ENCODE results near the gene CACNA1C. TPM values are rescaled to one million over a fixed set of nuclear protein-coding genes. Genes with fewer than 3 reads are reported as not detected.

CACNA1C gene
- total RNA-seq, 2 experiments from 2014 or later, result 0.05 to 0.08 TPM

DNA sequence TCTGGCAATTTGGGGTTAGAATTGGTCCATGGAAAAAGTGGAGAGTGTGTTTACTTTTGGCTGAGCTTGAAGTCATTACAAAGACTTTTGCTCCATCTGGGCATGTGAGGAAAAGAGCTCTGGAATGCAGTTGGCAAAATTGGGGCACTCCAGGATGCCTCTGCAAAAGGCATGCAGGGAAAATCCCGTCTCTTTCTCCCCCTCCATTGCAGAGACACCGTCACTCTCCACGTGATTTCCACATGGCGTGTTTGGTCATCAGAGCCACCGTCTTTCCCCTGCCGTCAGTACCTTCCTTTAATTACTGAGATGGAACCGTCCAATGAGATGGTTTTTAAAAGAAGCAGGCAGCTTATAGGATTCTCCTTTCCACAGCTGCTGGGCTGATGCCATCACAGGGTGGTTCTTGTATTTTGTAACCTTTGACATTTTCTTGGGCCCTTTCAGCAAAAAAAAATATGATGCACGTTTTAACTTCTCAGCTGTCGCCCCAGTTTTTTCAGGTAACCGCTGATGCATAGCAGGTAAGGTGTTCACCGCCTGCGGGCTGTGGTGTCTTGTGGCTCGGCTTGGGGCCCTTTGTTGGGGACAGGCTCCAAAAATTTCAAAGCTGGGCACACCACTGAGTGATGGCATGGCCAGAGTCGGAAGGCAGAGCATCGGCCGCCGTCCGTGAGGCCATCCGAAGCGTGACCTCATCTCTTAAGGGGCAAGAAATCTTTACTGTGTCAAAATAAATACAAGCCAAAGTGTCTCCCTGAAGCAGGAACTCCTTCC lies 68.4 kb downstream of the CACNA1C start:
- TF ChIP-seq, protein P1, sequence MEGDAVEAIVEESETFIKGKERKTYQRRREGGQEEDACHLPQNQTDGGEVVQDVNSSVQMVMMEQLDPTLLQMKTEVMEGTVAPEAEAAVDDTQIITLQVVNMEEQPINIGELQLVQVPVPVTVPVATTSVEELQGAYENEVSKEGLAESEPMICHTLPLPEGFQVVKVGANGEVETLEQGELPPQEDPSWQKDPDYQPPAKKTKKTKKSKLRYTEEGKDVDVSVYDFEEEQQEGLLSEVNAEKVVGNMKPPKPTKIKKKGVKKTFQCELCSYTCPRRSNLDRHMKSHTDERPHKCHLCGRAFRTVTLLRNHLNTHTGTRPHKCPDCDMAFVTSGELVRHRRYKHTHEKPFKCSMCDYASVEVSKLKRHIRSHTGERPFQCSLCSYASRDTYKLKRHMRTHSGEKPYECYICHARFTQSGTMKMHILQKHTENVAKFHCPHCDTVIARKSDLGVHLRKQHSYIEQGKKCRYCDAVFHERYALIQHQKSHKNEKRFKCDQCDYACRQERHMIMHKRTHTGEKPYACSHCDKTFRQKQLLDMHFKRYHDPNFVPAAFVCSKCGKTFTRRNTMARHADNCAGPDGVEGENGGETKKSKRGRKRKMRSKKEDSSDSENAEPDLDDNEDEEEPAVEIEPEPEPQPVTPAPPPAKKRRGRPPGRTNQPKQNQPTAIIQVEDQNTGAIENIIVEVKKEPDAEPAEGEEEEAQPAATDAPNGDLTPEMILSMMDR (IDR thresholded peaks at IDR 0.05), result no peak
- Histone ChIP-seq H3K4me1 (ENCODE audit: insufficient read depth, low read length) (no peaks in the 10 kb centered on the region), H3K9me3 (ENCODE audit: control insufficient read depth in 1 of 2, insufficient read depth in 1 of 2, low read length in 2 of 2) (no peaks in the 10 kb centered on the region), H3K4me3 (ENCODE audit: low read length) (no peak overlapping the region), H3K36me3 (ENCODE audit: insufficient read depth, low read length) (no peaks in the 10 kb centered on the region), H3K27ac (ENCODE audit: low read depth in 1 of 2, low read length in 2 of 2) (no peak overlapping the region), H3K27me3 (ENCODE audit: control insufficient read depth in 1 of 2, insufficient read depth in 2 of 2, low read length in 2 of 2) (no peaks in the 10 kb centered on the region)
- ChIA-PET CTCF (no interaction called here), POLR2A (no interaction called here)
- no peak for DNase-seq
- H3K4me3 Mint-ChIP-seq, result no peak overlapping the region
- no peaks in the 10 kb centered on the region for H3K36me3 Mint-ChIP-seq (ENCODE audit: low read depth)
- no peak for ATAC-seq (ENCODE audit: poor library complexity)
- intact Hi-C loops (cut with DNase I, micrococcal nuclease), result no loop called here
- no peaks in the 10 kb centered on the region for H3K9me3 Mint-ChIP-seq
- no peaks in the 10 kb centered on the region for H3K4me1 Mint-ChIP-seq (ENCODE audit: low read depth)
- H3K27ac Mint-ChIP-seq, result no peak overlapping the region
- H3K27me3 Mint-ChIP-seq, result no peaks in the 10 kb centered on the region

DNA sequence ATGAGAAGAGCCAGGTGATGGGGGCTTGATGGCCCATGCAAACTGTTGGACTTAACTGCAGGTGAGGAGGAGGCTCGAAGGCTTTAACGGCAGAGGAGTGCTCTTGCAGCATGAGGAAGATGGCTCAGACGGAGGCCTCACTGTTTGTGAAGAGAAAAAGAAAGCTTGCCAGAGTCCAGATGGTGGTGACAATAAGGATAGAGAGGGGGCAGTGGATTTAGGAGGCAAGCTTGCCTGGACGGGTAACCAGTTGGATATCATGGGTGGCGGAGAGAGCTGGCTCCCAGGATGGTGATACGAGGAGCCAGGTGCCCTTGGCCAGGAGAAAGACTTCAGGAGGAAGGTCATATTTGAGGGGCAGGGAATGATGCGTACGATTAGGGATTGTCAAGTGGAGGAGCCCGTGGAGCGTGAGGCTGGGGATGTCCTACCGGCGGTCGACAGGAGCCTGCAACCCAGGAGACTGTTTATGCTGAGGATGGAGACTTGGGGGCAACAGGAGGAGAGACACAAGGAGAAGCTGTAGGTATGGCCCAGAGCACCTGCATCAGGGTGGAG lies 71.8 kb downstream of the CACNA1C start:
- H3K9me3 Mint-ChIP-seq, result no peaks in the 10 kb centered on the region
- POLR2A ChIA-PET, result no interaction called here
- no peak overlapping the region for H3K27ac ChIP-seq (ENCODE audit: low read depth in 1 of 2, low read length in 2 of 2)
- no peak overlapping the region for H3K4me3 ChIP-seq (ENCODE audit: low read length)
- H3K4me1 ChIP-seq (ENCODE audit: insufficient read depth, low read length), result no peaks in the 10 kb centered on the region
- intact Hi-C loops (cut with DNase I, micrococcal nuclease), result no loop called here
- H3K36me3 Mint-ChIP-seq (ENCODE audit: low read depth), result no peaks in the 10 kb centered on the region
- no peaks in the 10 kb centered on the region for H3K36me3 ChIP-seq (ENCODE audit: insufficient read depth, low read length)
- H3K4me3 Mint-ChIP-seq, result no peak overlapping the region
- no peaks in the 10 kb centered on the region for H3K4me1 Mint-ChIP-seq (ENCODE audit: low read depth)
- DNase-seq, result no peak
- no peaks in the 10 kb centered on the region for H3K27me3 Mint-ChIP-seq
- no peaks in the 10 kb centered on the region for H3K27me3 ChIP-seq (ENCODE audit: control insufficient read depth in 1 of 2, insufficient read depth in 2 of 2, low read length in 2 of 2)
- CTCF ChIA-PET, result no interaction called here
- TF ChIP-seq, protein P1 (IDR thresholded peaks at IDR 0.05), result no peak
- no peak overlapping the region for H3K27ac Mint-ChIP-seq
- H3K9me3 ChIP-seq (ENCODE audit: control insufficient read depth in 1 of 2, insufficient read depth in 1 of 2, low read length in 2 of 2), result no peaks in the 10 kb centered on the region
- no peak for ATAC-seq (ENCODE audit: poor library complexity)

DNA sequence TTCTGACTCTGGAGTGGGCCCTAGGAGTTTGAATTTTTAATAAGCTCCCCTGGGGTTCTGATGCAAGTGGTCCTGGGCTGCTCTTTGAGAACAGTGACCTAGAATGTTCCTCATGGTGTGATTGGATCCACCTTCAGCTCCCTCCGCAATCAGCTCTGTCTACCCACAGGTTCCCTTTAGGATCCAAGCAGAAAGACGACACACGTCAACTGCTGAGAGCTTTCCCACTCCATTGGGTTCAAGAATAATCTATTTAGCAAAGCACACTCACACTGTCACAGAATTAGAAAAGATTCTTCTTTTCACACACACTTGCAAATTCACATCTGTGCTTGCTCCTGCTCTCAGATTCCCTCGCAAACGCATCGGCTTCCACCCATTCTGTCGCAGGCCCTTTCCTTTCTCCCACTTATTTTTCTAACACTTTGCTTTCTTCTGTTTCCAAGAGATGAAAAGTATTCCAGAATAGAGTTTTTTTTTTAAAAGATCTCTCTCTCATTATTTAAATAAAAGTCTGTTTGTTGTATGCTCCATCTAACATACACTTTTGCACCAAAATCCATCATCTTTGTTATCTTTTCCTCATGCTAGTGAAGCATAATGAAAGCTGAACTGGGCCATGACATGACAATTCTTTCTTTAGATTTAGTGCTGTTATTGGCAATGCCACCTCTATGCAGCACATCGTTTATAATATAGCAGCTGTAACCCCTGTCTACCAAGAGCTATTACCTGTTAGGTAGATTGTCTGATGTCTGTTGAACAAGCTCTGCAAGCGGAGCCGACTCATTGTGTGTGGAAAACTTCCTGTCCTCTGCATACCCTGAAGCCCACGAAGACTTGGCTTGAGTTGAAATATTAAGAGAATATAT lies 73.1 kb downstream of the CACNA1C start:
- Histone ChIP-seq H3K27ac (ENCODE audit: low read depth in 1 of 2, low read length in 2 of 2) (no peak overlapping the region), H3K4me3 (ENCODE audit: low read length) (no peak overlapping the region), H3K4me1 (ENCODE audit: insufficient read depth, low read length) (no peaks in the 10 kb centered on the region), H3K36me3 (ENCODE audit: insufficient read depth, low read length) (no peaks in the 10 kb centered on the region), H3K9me3 (ENCODE audit: control insufficient read depth in 1 of 2, insufficient read depth in 1 of 2, low read length in 2 of 2) (no peaks in the 10 kb centered on the region), H3K27me3 (ENCODE audit: control insufficient read depth in 1 of 2, insufficient read depth in 2 of 2, low read length in 2 of 2) (no peaks in the 10 kb centered on the region)
- no peak overlapping the region for H3K4me3 Mint-ChIP-seq
- H3K27ac Mint-ChIP-seq, result no peak overlapping the region
- intact Hi-C loops (cut with DNase I, micrococcal nuclease), result no loop called here
- ChIA-PET CTCF (no interaction called here), POLR2A (no interaction called here)
- DNase-seq (no peak), ATAC-seq (ENCODE audit: poor library complexity) (no peak)
- H3K36me3 Mint-ChIP-seq (ENCODE audit: low read depth), result no peaks in the 10 kb centered on the region
- no peaks in the 10 kb centered on the region for H3K9me3 Mint-ChIP-seq
- TF ChIP-seq, protein P1 (IDR thresholded peaks at IDR 0.05), result no peak
- no peaks in the 10 kb centered on the region for H3K4me1 Mint-ChIP-seq (ENCODE audit: low read depth)
- H3K27me3 Mint-ChIP-seq, result no peaks in the 10 kb centered on the region

All from CD4-positive, alpha-beta T cell (primary cell).